Right lobe of liver (tissue), 4 donors: Measurements from ENCODE around the gene KLF16.

Source experiments
- CTCF ChIP-seq, 4 donors: fragments of 200-600 bp in 3 of 4; fragments of 450-650 bp in 1 of 4; IDR thresholded peaks; one replicate each; pipeline versions ENCODE4 v1.5.1 to v1.8.0; 2016 to 2022; ENCODE audit warnings: antibody characterized with exemption in 4 of 4, mild to moderate bottlenecking in 2 of 4
- POLR2A ChIP-seq: fragments of 450-650 bp; IDR thresholded peaks from one replicate; pipeline ENCODE4 v1.6.1; 2017; ENCODE audit warnings: antibody characterized with exemption, mild to moderate bottlenecking
- donor health status: DM: no; HTN: no; CAD: no.
- donor health status: DM: no; HTN: no; CAD: no.
- donor health status: DM: no; HTN: yes; CAD: no.

- peak; percentile 86 to 90 (median 86) for TF ChIP-seq CTCF (IDR thresholded peaks at IDR 0.05)
- no peak for TF ChIP-seq POLR2A
Measured at GRCh38 chr19:1825909-1826556, 37.3 kb downstream of the KLF16 start.
